Measurements from ENCODE around the gene GPR37L1. TPM values are rescaled to one million over a fixed set of nuclear protein-coding genes. Genes with fewer than 3 reads are reported as not detected.
A peak's percentile ranks its signal among the peaks of the same experiment; 100 is the strongest.

Gene GPR37L1
- total RNA-seq, 4 donors from 2014 or later = 0.09 TPM; not detected in 3

- H3K27me3 ChIP-seq = no peaks in the 10 kb centered on the region
- peaks cover 10 to 60% (median 28%) of the 10 kb centered on the region in 3 donors for H3K36me3 ChIP-seq
- no peak for TF ChIP-seq POLR2A (IDR thresholded peaks at IDR 0.05)
- peak in 1 of 6 experiments; percentile 16 for TF ChIP-seq CTCF (IDR thresholded peaks at IDR 0.05)
- H3K27ac ChIP-seq = peak overlapping the region; percentile 82 to 97 (median 92)
- no peaks in the 10 kb centered on the region for H3K9me3 ChIP-seq
- DNase-seq = no peak
- peaks cover 37 to 68% (median 50%) of the 10 kb centered on the region in 3 donors for H3K4me1 ChIP-seq
- 36 to 57% methylated on average over 4 to 14 of the region's 14 CpGs for WGBS, 2 donors
- peak overlapping the region in 2 of 4 donors; percentile 7 to 32 for H3K4me3 ChIP-seq
- intact Hi-C loops (cut with DNase I) = no loop called here
These were observed 10.3 kb downstream of the GPR37L1 start for GRCh38 chr1:202133001-202133400.

- H3K4me1 ChIP-seq = peaks cover 37 to 66% (median 50%) of the 10 kb centered on the region in 3 donors
- intact Hi-C loops (cut with DNase I) = no loop called here
- TF ChIP-seq CTCF (IDR thresholded peaks at IDR 0.05) (no peak), POLR2A (IDR thresholded peaks at IDR 0.05) (no peak)
- peak overlapping the region; percentile 82 to 97 (median 92) for H3K27ac ChIP-seq
- no peaks in the 10 kb centered on the region for H3K9me3 ChIP-seq
- H3K36me3 ChIP-seq = peaks cover 10 to 65% (median 28%) of the 10 kb centered on the region in 3 donors
- H3K27me3 ChIP-seq = no peaks in the 10 kb centered on the region
- H3K4me3 ChIP-seq = no peak overlapping the region
- DNase-seq = no peak
- WGBS, 2 donors = 33 to 34% methylated on average over 4 to 7 of the region's 8 CpGs
These were observed 10.8 kb downstream of the GPR37L1 start for GRCh38 chr1:202133496-202133895.

GRCh38 chr1:202133989-202134388 lies 11.3 kb downstream of the GPR37L1 start:
- Histone ChIP-seq H3K27me3 (no peaks in the 10 kb centered on the region), H3K27ac (peak overlapping the region; percentile 82 to 97 (median 92)), H3K9me3 (no peaks in the 10 kb centered on the region), H3K4me1 (peaks cover 37 to 62% (median 50%) of the 10 kb centered on the region in 3 donors), H3K4me3 (no peak overlapping the region), H3K36me3 (peaks cover 10 to 70% (median 28%) of the 10 kb centered on the region in 3 donors)
- WGBS, 2 donors = 81 to 85% methylated on average over 4 to 5 of the region's 5 CpGs
- no peak for DNase-seq
- TF ChIP-seq POLR2A (IDR thresholded peaks at IDR 0.05) (no peak), CTCF (IDR thresholded peaks at IDR 0.05) (no peak)
- intact Hi-C loops (cut with DNase I) = no loop called here

- 46 to 63% methylated on average over 9 to 12 of the region's 13 CpGs for WGBS, 2 donors
- peaks cover 10 to 77% (median 28%) of the 10 kb centered on the region in 3 donors for H3K36me3 ChIP-seq
- H3K27ac ChIP-seq = peak overlapping the region; percentile 18 to 94 (median 73)
- no peaks in the 10 kb centered on the region for H3K9me3 ChIP-seq
- peaks cover 37 to 54% (median 47%) of the 10 kb centered on the region in 3 donors for H3K4me1 ChIP-seq
- DNase-seq = no peak
- no peaks in the 10 kb centered on the region for H3K27me3 ChIP-seq
- TF ChIP-seq CTCF (IDR thresholded peaks at IDR 0.05) (no peak), POLR2A (IDR thresholded peaks at IDR 0.05) (no peak)
- intact Hi-C loops (cut with DNase I) = loop anchor here (5.0 kb wide), 1 partner anchor 127 kb away; no protein-coding TSS in a partner anchor
- no peak overlapping the region for H3K4me3 ChIP-seq
These were observed 12.0 kb downstream of the GPR37L1 start for GRCh38 chr1:202134645-202135172.

GRCh38 chr1:202135221-202135721 lies 12.6 kb downstream of the GPR37L1 start:
- TF ChIP-seq POLR2A (IDR thresholded peaks at IDR 0.05) = no peak
- TF ChIP-seq CTCF (IDR thresholded peaks at IDR 0.05) = peak; percentile 73 to 92 (median 82)
- 20 to 34% methylated on average over 7 to 15 of the region's 15 CpGs for WGBS, 2 donors
- Histone ChIP-seq H3K9me3 (no peaks in the 10 kb centered on the region), H3K27ac (peak overlapping the region; percentile 18 to 91 (median 51)), H3K4me1 (peaks cover 31 to 50% (median 42%) of the 10 kb centered on the region in 3 donors), H3K4me3 (no peak overlapping the region), H3K27me3 (no peaks in the 10 kb centered on the region), H3K36me3 (peaks cover 10 to 82% (median 28%) of the 10 kb centered on the region in 3 donors)
- intact Hi-C loops (cut with DNase I) = loop anchor here (5.0 kb wide), 1 partner anchor 128 kb away; no protein-coding TSS in a partner anchor
- DNase-seq = no peak

Measured in esophagus squamous epithelium (tissue), 5 donors.